Measurements from ENCODE around the gene TMEM121B.

Gene TMEM121B

GRCh38 chr22:17109976-17110375 is 11.2 kb downstream of the TMEM121B start:
- no peak for DNase-seq
- TF ChIP-seq POLR2A (IDR thresholded peaks at IDR 0.05; ENCODE audit: low read length) (no peak), GATA1 (IDR thresholded peaks at IDR 0.05; ENCODE audit: low read depth, low read length) (no peak)

GRCh38 chr22:17109113-17109865 is 11.9 kb downstream of the TMEM121B start:
- TF ChIP-seq POLR2A (IDR thresholded peaks at IDR 0.05; ENCODE audit: low read length), result no peak
- TF ChIP-seq GATA1 (IDR thresholded peaks at IDR 0.05; ENCODE audit: low read depth, low read length), result no peak
- DNase-seq, result no peak

GRCh38 chr22:17108256-17109112 is 12.7 kb downstream of the TMEM121B start:
- DNase-seq, result no peak
- TF ChIP-seq GATA1 (IDR thresholded peaks at IDR 0.05; ENCODE audit: low read depth, low read length), result no peak
- TF ChIP-seq POLR2A (IDR thresholded peaks at IDR 0.05; ENCODE audit: low read length), result no peak

- no peak for DNase-seq
- TF ChIP-seq POLR2A (IDR thresholded peaks at IDR 0.05; ENCODE audit: low read length) (no peak), GATA1 (IDR thresholded peaks at IDR 0.05; ENCODE audit: low read depth, low read length) (no peak)
These were observed 13.7 kb downstream of the TMEM121B start for GRCh38 chr22:17107547-17107810.

- no peak for DNase-seq
These were observed 14.2 kb downstream of the TMEM121B start for GRCh38 chr22:17106785-17107546.

GRCh38 chr22:17106161-17106784 is 14.9 kb downstream of the TMEM121B start:
- TF ChIP-seq POLR2A (IDR thresholded peaks at IDR 0.05; ENCODE audit: low read length) (no peak), GATA1 (IDR thresholded peaks at IDR 0.05; ENCODE audit: low read depth, low read length) (no peak)
- DNase-seq, result no peak

More at GRCh38 chr22:17106785-17107546, 14.2 kb downstream of the TMEM121B start:
- TF ChIP-seq POLR2A (IDR thresholded peaks at IDR 0.05; ENCODE audit: low read length), result no peak
- TF ChIP-seq GATA1 (IDR thresholded peaks at IDR 0.05; ENCODE audit: low read depth, low read length), result no peak

GRCh38 chr22:17105143-17106129 is 15.7 kb downstream of the TMEM121B start:
- DNase-seq, result no peak
- TF ChIP-seq GATA1 (IDR thresholded peaks at IDR 0.05; ENCODE audit: low read depth, low read length), result no peak
- TF ChIP-seq POLR2A (IDR thresholded peaks at IDR 0.05; ENCODE audit: low read length), result no peak

GRCh38 chr22:17104336-17104935 is 16.7 kb downstream of the TMEM121B start:
- no peak for TF ChIP-seq GATA1 (IDR thresholded peaks at IDR 0.05; ENCODE audit: low read depth, low read length)
- TF ChIP-seq POLR2A (IDR thresholded peaks at IDR 0.05; ENCODE audit: low read length), result no peak
- no peak for DNase-seq

GRCh38 chr22:17103351-17103750 is 17.8 kb downstream of the TMEM121B start:
- no peak for DNase-seq
- TF ChIP-seq POLR2A (IDR thresholded peaks at IDR 0.05; ENCODE audit: low read length) (no peak), GATA1 (IDR thresholded peaks at IDR 0.05; ENCODE audit: low read depth, low read length) (no peak)

GRCh38 chr22:17102297-17102667 is 18.9 kb downstream of the TMEM121B start:
- TF ChIP-seq GATA1 (IDR thresholded peaks at IDR 0.05; ENCODE audit: low read depth, low read length) (no peak), POLR2A (IDR thresholded peaks at IDR 0.05; ENCODE audit: low read length) (no peak)
- DNase-seq, result no peak

- no peak for TF ChIP-seq POLR2A (IDR thresholded peaks at IDR 0.05; ENCODE audit: low read length)
- no peak for TF ChIP-seq GATA1 (IDR thresholded peaks at IDR 0.05; ENCODE audit: low read depth, low read length)
These were observed 19.5 kb downstream of the TMEM121B start for GRCh38 chr22:17101475-17102296.

More at GRCh38 chr22:17101475-17102296, 19.5 kb downstream of the TMEM121B start:
- DNase-seq, result no peak
